ENCODE data around the gene TBX21. TPM values are rescaled to one million over a fixed set of nuclear protein-coding genes. Genes with fewer than 3 reads are reported as not detected.

TBX21 gene
- total and polyA plus RNA-seq, 2 experiments from 2014 or later = not detected

- 0 out of 2 replicates have a peak, but pooled peaks cover 6% of the 10 kb centered on the region for H3F3A ChIP-seq (replicated peaks; ENCODE audit: low read depth)
- H3K27ac Mint-ChIP-seq = no peak overlapping the region
- peaks cover 6% of the 10 kb centered on the region; the same call in 1 of the 2 replicates for H3K4me1 ChIP-seq (ENCODE audit: insufficient read depth)
- H3K27me3 ChIP-seq (ENCODE audit: insufficient read depth) = peaks cover 58% of the 10 kb centered on the region
- H3K4me2 ChIP-seq = no peak overlapping the region
- H3K36me3 ChIP-seq (ENCODE audit: insufficient read depth) = no peaks in the 10 kb centered on the region
- no peak overlapping the region for H2AFZ ChIP-seq
- no peak for ATAC-seq
- no peaks in the 10 kb centered on the region for H3K9me2 ChIP-seq (ENCODE audit: insufficient read depth)
- TF ChIP-seq JUNB (IDR thresholded peaks at IDR 0.05; ENCODE audit: unreplicated experiment) (no peak), CREB1 (CRISPR knock-in tag; IDR thresholded peaks at IDR 0.05; ENCODE audit: low read depth) (no peak), EZH2 (IDR thresholded peaks at IDR 0.05; ENCODE audit: low read depth, unreplicated experiment) (no peak), ZNF114 (CRISPR knock-in tag; IDR thresholded peaks at IDR 0.05) (no peak), ZNF331 (CRISPR knock-in tag; IDR thresholded peaks at IDR 0.05; ENCODE audit: low read depth) (no peak), NANOG (IDR thresholded peaks at IDR 0.05; ENCODE audit: borderline replicate concordance) (no peak), REST (IDR thresholded peaks at IDR 0.05; ENCODE audit: unreplicated experiment) (no peak), EZH2phosphoT487 (IDR thresholded peaks at IDR 0.05; ENCODE audit: unreplicated experiment) (no peak), ETS1 (IDR thresholded peaks at IDR 0.05) (no peak), STAT1 (IDR thresholded peaks at IDR 0.05; ENCODE audit: unreplicated experiment) (no peak), ZNF462 (CRISPR knock-in tag; IDR thresholded peaks at IDR 0.05) (no peak), CTCF (conservative IDR thresholded peaks at IDR 0.05; ENCODE audit: low read depth in 2 of 2) (no peak), POLR2AphosphoS5 (IDR thresholded peaks at IDR 0.05; ENCODE audit: low read depth) (no peak)
- H3K4me1 Mint-ChIP-seq = peaks cover 5% of the 10 kb centered on the region
- H3K27ac ChIP-seq (ENCODE audit: low read depth) = no peak overlapping the region
- no peak overlapping the region for H3K4me3 ChIP-seq
- no peaks in the 10 kb centered on the region for H3K9me3 Mint-ChIP-seq
- DNase-seq (ENCODE audit: low spot score) = no peak
- peaks cover 42% of the 10 kb centered on the region for H3K27me3 Mint-ChIP-seq (ENCODE audit: insufficient read depth, low read depth, poor library complexity)
- H3K4me3 Mint-ChIP-seq = no peak overlapping the region
- no peaks in the 10 kb centered on the region for H3K79me2 ChIP-seq (replicated peaks; ENCODE audit: insufficient read depth)
- no peaks in the 10 kb centered on the region for H4K20me1 ChIP-seq (replicated peaks; ENCODE audit: insufficient read depth)
- H3K36me3 Mint-ChIP-seq (ENCODE audit: low read depth) = no peaks in the 10 kb centered on the region; the same call in 2 of the 3 replicates
These were observed 3.8 kb downstream of the TBX21 start for GRCh38 chr17:47736501-47737495.
